AG04449 (cell line): Measurements from ENCODE around the gene MGAT4C.

ENCODE experiments used
- CTCF ChIA-PET: fragments of 350-600 bp; formaldehyde crosslinking; extraction: SDS; loops from one replicate; lab custom pipeline; 2021; ENCODE audit warnings: antibody characterized with exemption; lab: Yijun Ruan, JAX
- POLR2A ChIA-PET: fragments of 400-600, 350-600 bp; formaldehyde crosslinking; extraction: SDS; loops from one replicate; lab custom pipeline; 2020; ENCODE audit warnings: antibody characterized with exemption, inconsistent platforms; lab: Yijun Ruan, JAX
- DNase-seq: peaks from one replicate; pipeline ENCODE4 v3.0.0-alpha.2; 2010; ENCODE audit warnings: low read depth, low spot score
- H3K4me3 ChIP-seq: 2 replicates; pipeline ENCODE4 v1.5.1; 2011; ENCODE audit warnings: low read depth, mild to moderate bottlenecking, control low read depth, low read length
- TF ChIP-seq, protein P1 (sequence below): IDR thresholded peaks from one replicate; pipeline ENCODE4 v1.5.1; 2011; ENCODE audit warnings: mild to moderate bottlenecking, moderate library complexity, low read length, control low read depth, inconsistent platforms; ENCODE audit not compliant: insufficient read depth; ENCODE audit errors: missing control alignments

Gene MGAT4C

DNA sequence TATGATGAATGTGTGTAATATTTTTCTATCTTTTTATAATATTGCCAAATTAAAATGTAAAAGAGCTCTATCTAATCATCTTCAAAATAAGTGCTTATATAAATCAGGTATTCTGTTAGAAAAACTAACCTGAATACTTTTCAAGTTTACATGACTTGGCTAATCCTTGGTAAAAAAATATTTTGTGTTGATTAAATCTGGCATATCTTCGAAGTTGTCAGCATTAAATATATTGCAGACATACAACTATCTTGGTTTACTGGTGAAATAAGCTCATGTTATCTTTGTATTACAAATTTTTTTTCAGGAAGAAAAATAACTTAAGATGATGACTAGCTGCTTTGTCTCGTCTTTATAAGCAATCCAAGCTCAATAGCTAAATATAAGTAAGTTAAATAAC lies 39.6 kb downstream of the MGAT4C start:
- CTCF ChIA-PET = interaction anchor here (0.9 kb wide), 1 partner anchor 13 kb away, joined by 3 read pairs; no protein-coding TSS in a partner anchor
- TF ChIP-seq, protein P1, sequence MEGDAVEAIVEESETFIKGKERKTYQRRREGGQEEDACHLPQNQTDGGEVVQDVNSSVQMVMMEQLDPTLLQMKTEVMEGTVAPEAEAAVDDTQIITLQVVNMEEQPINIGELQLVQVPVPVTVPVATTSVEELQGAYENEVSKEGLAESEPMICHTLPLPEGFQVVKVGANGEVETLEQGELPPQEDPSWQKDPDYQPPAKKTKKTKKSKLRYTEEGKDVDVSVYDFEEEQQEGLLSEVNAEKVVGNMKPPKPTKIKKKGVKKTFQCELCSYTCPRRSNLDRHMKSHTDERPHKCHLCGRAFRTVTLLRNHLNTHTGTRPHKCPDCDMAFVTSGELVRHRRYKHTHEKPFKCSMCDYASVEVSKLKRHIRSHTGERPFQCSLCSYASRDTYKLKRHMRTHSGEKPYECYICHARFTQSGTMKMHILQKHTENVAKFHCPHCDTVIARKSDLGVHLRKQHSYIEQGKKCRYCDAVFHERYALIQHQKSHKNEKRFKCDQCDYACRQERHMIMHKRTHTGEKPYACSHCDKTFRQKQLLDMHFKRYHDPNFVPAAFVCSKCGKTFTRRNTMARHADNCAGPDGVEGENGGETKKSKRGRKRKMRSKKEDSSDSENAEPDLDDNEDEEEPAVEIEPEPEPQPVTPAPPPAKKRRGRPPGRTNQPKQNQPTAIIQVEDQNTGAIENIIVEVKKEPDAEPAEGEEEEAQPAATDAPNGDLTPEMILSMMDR = no peak
- DNase-seq = no peak
- POLR2A ChIA-PET = no interaction called here
- H3K4me3 ChIP-seq = no peak overlapping the region

DNA sequence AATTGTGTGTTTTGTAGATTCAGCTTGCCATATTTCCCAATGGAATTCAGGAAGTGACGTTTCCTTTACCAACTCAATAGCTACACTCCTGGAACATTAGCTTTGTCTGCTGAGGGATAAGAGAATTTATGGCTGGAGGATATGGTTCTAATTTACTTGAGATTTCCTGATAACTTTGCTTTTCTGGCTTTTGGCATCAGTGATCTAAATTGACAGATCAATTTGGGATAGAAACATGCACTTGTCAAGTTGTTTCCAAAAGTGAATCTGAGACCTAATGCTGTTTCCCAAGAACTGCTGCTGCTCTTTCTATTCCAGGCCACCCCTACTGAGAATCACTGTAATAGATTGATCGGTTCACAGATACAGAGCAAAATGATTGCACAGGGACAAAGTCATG lies 43.2 kb downstream of the MGAT4C start:
- POLR2A ChIA-PET = no interaction called here
- CTCF ChIA-PET = no interaction called here
- TF ChIP-seq, protein P1 = no peak
- H3K4me3 ChIP-seq = no peak overlapping the region
- DNase-seq = no peak

- CTCF ChIA-PET = no interaction called here
- no peak for DNase-seq
- H3K4me3 ChIP-seq = no peak overlapping the region
- TF ChIP-seq, protein P1 = no peak
- POLR2A ChIA-PET = no interaction called here
Observed at GRCh38 chr12:86198696-86199444, 57.3 kb downstream of the MGAT4C start.

- ChIA-PET CTCF (no interaction called here), POLR2A (no interaction called here)
- DNase-seq = no peak
- no peak overlapping the region for H3K4me3 ChIP-seq
- TF ChIP-seq, protein P1 = no peak
Observed at GRCh38 chr12:86196465-86196864, 59.7 kb downstream of the MGAT4C start.

- DNase-seq = no peak
- ChIA-PET POLR2A (no interaction called here), CTCF (no interaction called here)
Observed at GRCh38 chr12:86194721-86195120, 61.5 kb downstream of the MGAT4C start.

GRCh38 chr12:86193931-86194330 lies 62.3 kb downstream of the MGAT4C start:
- DNase-seq = no peak

More at GRCh38 chr12:86194721-86195120, 61.5 kb downstream of the MGAT4C start:
- H3K4me3 ChIP-seq = no peak overlapping the region
- TF ChIP-seq, protein P1 = no peak

More at GRCh38 chr12:86193931-86194330, 62.3 kb downstream of the MGAT4C start:
- CTCF ChIA-PET = no interaction called here
- no peak overlapping the region for H3K4me3 ChIP-seq
- POLR2A ChIA-PET = no interaction called here
- TF ChIP-seq, protein P1 = no peak
